Activated naive CD8-positive, alpha-beta T cell treated with anti-CD3 and anti-CD28 coated beads, Interleukin-2, amount 10 ng/mL, durations not matched to agents 7 days and 5 days (primary cell): Measurements from ENCODE around the gene DCAF4. TPM values are rescaled to one million over a fixed set of nuclear protein-coding genes. Genes with fewer than 3 reads are reported as not detected.

ENCODE experiments used
- ATAC-seq: fragments of 150-1000 bp; cut with Tn5 transposase; one replicate; pipeline ENCODE4 v1.10.0; 2021; ENCODE audit warnings: low read depth, moderate library complexity
- POLR2A ChIA-PET: fragments of 350-600 bp; sonication (Branson Sonifier 250); formaldehyde crosslinking; loops from one replicate; lab custom pipeline; 2021; ENCODE audit warnings: antibody characterized with exemption; lab: Charles Lee
- DNase-seq: peaks from one replicate; pipeline ENCODE4 v3.0.0; 2021
- H3K27ac Mint-ChIP-seq: one replicate; pipeline ENCODE4 v1.8.0; 2022; ENCODE audit warnings: mild to moderate bottlenecking, mixed read lengths
- H3K27me3 Mint-ChIP-seq: one replicate; pipeline ENCODE4 v1.8.0; 2022; ENCODE audit warnings: mild to moderate bottlenecking, moderate library complexity, mixed read lengths
- H3K36me3 Mint-ChIP-seq: one replicate; pipeline ENCODE4 v1.8.0; 2021; ENCODE audit warnings: mild to moderate bottlenecking, mixed read lengths
- H3K4me1 Mint-ChIP-seq: one replicate; pipeline ENCODE4 v1.8.0; 2021; ENCODE audit warnings: mixed read lengths
- H3K4me3 Mint-ChIP-seq: one replicate; pipeline ENCODE4 v1.8.0; 2022; ENCODE audit warnings: mild to moderate bottlenecking, moderate library complexity, mixed read lengths
- H3K9me3 Mint-ChIP-seq: one replicate; pipeline ENCODE4 v1.8.0; 2021; ENCODE audit warnings: mixed read lengths
- total RNA-seq, 2 experiments: library from RNA; stranded (reverse); gene quantifications; one replicate each; pipeline ENCODE4 v1.2.3, GENCODE V29; 2021

The DCAF4 gene
- total RNA-seq, 2 experiments from 2014 or later: 18.3 to 24.6 TPM

- Mint-ChIP-seq H3K36me3 (no peaks in the 10 kb centered on the region), H3K4me1 (peaks cover 8% of the 10 kb centered on the region), H3K9me3 (no peaks in the 10 kb centered on the region), H3K27me3 (peaks cover 30% of the 10 kb centered on the region), H3K4me3 (peak overlapping the region; percentile 99), H3K27ac (no peak overlapping the region)
- ATAC-seq (no peak), DNase-seq (no peak)
- POLR2A ChIA-PET: interaction anchor here (0.6 kb wide), 1 partner anchor 421 kb away, joined by 7 read pairs; no protein-coding TSS in a partner anchor
These were observed 999 bp upstream of the DCAF4 start for GRCh38 chr14:72925171-72925759.

GRCh38 chr14:72925815-72926291 is 411 bp upstream of the DCAF4 start:
- Mint-ChIP-seq H3K27ac (peak overlapping the region; percentile 99), H3K4me3 (peak overlapping the region; percentile 99), H3K4me1 (peaks cover 8% of the 10 kb centered on the region), H3K36me3 (no peaks in the 10 kb centered on the region), H3K9me3 (no peaks in the 10 kb centered on the region), H3K27me3 (peaks cover 27% of the 10 kb centered on the region)
- DNase-seq: no peak
- ATAC-seq: no peak
- POLR2A ChIA-PET: interaction anchor here (0.6 kb wide), 1 partner anchor 421 kb away, joined by 7 read pairs; no protein-coding TSS in a partner anchor

DNA sequence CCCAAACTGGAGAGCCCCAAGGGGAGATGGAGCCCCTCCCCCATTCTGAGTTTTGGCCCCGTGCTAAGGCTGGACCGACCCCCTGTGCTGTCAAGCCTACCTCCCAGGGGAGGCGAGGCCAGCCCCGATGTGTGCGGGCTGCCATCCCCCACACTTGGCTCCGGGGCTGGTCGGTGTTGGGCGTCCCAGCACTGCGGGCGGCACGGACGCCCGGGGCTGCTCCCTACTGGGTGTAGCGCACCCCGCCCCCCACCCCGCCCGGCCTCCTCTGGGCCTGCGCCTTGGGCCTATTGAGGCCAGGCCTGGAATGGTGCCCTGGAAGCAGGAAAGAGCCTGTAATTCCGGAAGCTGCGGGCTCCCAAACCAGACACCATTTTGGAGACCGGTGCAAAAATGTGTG is 2.6 kb downstream of the DCAF4 start:
- POLR2A ChIA-PET: no interaction called here
- H3K36me3 Mint-ChIP-seq: no peaks in the 10 kb centered on the region

DNA sequence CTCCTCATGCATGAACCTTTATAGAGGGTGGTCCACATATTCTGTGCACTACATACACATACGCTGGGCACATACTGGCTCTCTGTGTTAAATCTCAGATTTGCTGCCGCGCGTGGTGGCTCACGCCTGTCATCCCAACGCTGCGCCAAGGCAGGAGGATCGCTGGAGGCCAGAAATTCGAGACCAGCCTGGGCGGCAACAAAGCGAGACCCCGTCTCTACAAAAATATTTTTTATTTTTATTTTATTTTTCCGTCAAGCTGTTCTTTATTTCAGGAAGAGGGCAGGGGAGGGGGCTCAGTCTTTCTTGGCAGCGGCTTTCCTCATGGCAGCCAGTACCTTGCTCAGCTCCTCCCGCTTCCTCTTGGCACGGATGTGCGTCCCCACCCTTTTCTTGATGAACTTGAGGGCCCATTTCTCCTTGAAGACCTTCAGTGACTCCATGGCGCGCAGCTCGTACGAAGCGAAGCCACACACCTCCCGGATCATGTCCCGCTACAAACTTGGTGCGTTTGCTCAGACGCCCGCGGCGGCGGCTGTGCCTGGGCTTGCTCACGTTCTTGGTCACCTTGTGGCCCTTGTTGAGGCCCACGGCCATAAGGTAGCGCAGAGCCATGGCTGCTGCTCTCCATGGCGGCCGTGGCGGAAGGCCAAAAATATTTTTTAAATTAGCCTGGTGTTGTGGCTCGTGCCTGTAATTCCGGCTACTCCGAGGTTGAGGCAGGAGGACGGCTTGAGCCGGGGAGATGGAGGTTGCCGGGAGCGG is 3.2 kb downstream of the DCAF4 start:
- POLR2A ChIA-PET: no interaction called here
- Mint-ChIP-seq H3K27me3 (no peaks in the 10 kb centered on the region), H3K4me3 (no peak overlapping the region), H3K4me1 (peaks cover 12% of the 10 kb centered on the region), H3K27ac (no peak overlapping the region), H3K9me3 (no peaks in the 10 kb centered on the region), H3K36me3 (no peaks in the 10 kb centered on the region)
- no peak for DNase-seq
- no peak for ATAC-seq

More for the DNA sequence above, 2.6 kb downstream of the DCAF4 start:
- Mint-ChIP-seq H3K27me3 (peaks cover 5% of the 10 kb centered on the region), H3K4me1 (peaks cover 12% of the 10 kb centered on the region), H3K9me3 (no peaks in the 10 kb centered on the region), H3K27ac (no peak overlapping the region), H3K4me3 (no peak overlapping the region)
- ATAC-seq (no peak), DNase-seq (no peak)

DNA sequence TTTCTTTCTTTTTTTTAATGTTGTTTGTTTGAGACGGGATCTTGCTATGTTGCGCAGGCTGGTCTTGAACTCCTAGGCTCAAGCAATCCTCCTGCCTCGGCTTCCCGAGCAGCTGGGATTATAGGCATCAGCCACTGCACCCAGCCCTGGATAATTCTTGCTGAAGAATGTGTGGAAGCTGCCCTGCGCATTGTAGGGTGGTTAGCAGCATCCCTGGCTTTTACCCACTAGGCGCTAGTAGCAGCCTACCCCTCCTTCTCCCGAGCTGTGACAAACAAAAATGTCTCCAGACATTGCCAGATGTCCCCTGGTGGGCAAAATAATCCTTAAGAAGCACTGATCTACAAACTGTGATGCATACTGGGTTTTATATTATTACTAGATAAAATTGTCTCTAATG is 6.6 kb downstream of the DCAF4 start:
- POLR2A ChIA-PET: no interaction called here

GRCh38 chr14:72939630-72940029 is 13.4 kb downstream of the DCAF4 start:
- Mint-ChIP-seq H3K27me3 (no peaks in the 10 kb centered on the region), H3K4me3 (no peak overlapping the region), H3K9me3 (no peaks in the 10 kb centered on the region), H3K27ac (no peak overlapping the region), H3K4me1 (peaks cover 21% of the 10 kb centered on the region), H3K36me3 (peaks cover 26% of the 10 kb centered on the region)
- DNase-seq: no peak
- no peak for ATAC-seq
- POLR2A ChIA-PET: no interaction called here

More for the DNA sequence above, 6.6 kb downstream of the DCAF4 start:
- Mint-ChIP-seq H3K9me3 (no peaks in the 10 kb centered on the region), H3K4me1 (peaks cover 21% of the 10 kb centered on the region), H3K27me3 (no peaks in the 10 kb centered on the region), H3K36me3 (peaks cover 10% of the 10 kb centered on the region), H3K27ac (no peak overlapping the region), H3K4me3 (no peak overlapping the region)
- DNase-seq (no peak), ATAC-seq (no peak)

- POLR2A ChIA-PET: interaction anchor here (0.6 kb wide), 2 partner anchors 27 to 629 kb away, joined by 3 read pairs; no protein-coding TSS in a partner anchor
- DNase-seq (no peak), ATAC-seq (no peak)
- Mint-ChIP-seq H3K27me3 (no peaks in the 10 kb centered on the region), H3K4me1 (peaks cover 19% of the 10 kb centered on the region), H3K27ac (no peak overlapping the region), H3K4me3 (no peak overlapping the region), H3K9me3 (no peaks in the 10 kb centered on the region), H3K36me3 (peaks cover 28% of the 10 kb centered on the region)
These were observed 15.2 kb downstream of the DCAF4 start for GRCh38 chr14:72941286-72941985.

DNA sequence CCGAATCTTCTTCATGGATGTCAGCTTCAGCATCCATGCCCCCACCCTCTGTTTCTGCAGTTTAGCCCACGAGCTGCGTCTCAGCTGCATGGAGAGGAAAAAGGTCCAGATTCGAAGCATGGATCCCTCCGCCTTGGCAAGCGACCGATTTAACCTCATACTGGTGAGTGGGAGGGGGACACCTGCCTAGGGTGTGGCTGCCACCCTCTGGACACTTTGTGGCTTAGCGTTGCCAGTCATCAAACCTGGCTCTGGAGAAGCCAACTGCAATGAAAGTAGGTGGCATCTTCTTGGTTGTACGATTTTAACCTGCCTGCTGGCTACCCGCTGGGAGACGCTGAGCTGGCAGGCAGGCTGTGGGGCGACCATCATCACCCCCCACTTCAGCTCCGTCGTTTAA is 16.7 kb downstream of the DCAF4 start:
- Mint-ChIP-seq H3K36me3 (peaks cover 18% of the 10 kb centered on the region), H3K4me1 (peaks cover 13% of the 10 kb centered on the region), H3K27ac (no peak overlapping the region), H3K4me3 (no peak overlapping the region), H3K27me3 (no peaks in the 10 kb centered on the region), H3K9me3 (no peaks in the 10 kb centered on the region)
- POLR2A ChIA-PET: no interaction called here
- no peak for DNase-seq
- no peak for ATAC-seq

- POLR2A ChIA-PET: no interaction called here
- Mint-ChIP-seq H3K27ac (no peak overlapping the region), H3K27me3 (no peaks in the 10 kb centered on the region), H3K36me3 (peaks cover 13% of the 10 kb centered on the region), H3K4me3 (no peak overlapping the region), H3K4me1 (peaks cover 15% of the 10 kb centered on the region), H3K9me3 (no peaks in the 10 kb centered on the region)
- no peak for ATAC-seq
- no peak for DNase-seq
These were observed 17.7 kb downstream of the DCAF4 start for GRCh38 chr14:72943876-72944430.

GRCh38 chr14:72945356-72946027 is 19.2 kb downstream of the DCAF4 start:
- Mint-ChIP-seq H3K4me3 (no peak overlapping the region), H3K27me3 (no peaks in the 10 kb centered on the region), H3K27ac (no peak overlapping the region), H3K36me3 (peaks cover 6% of the 10 kb centered on the region), H3K9me3 (no peaks in the 10 kb centered on the region), H3K4me1 (peaks cover 13% of the 10 kb centered on the region)
- ATAC-seq: no peak
- POLR2A ChIA-PET: no interaction called here
- no peak for DNase-seq

DNA sequence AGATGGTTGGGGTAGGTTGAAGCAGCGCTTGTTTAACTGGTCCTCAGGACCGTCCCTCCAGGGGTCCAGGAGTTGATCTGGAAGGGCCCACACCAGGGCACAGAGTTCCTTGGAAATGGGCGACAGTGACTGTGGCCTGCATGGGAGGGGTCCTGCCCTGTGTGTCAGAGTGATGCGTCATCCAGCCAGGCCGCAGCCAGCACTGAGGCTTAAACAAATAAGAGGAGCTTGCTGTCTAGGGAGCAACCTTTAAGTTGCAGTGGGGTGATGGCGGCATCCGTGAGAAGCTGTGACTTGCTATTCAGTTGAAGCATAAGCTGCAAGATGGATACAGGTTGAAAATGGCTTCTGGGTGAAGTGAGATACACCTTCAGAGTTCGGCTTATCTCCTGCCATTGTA is 20.2 kb downstream of the DCAF4 start:
- H3K36me3 Mint-ChIP-seq: peaks cover 6% of the 10 kb centered on the region
- H3K27me3 Mint-ChIP-seq: no peaks in the 10 kb centered on the region
- no peak for ATAC-seq
- H3K4me1 Mint-ChIP-seq: peaks cover 13% of the 10 kb centered on the region
- H3K4me3 Mint-ChIP-seq: no peak overlapping the region
- H3K9me3 Mint-ChIP-seq: no peaks in the 10 kb centered on the region
- POLR2A ChIA-PET: interaction anchor here (0.5 kb wide), 1 partner anchor 18 kb away, joined by 7 read pairs; no protein-coding TSS in a partner anchor
- DNase-seq: no peak
- no peak overlapping the region for H3K27ac Mint-ChIP-seq

GRCh38 chr14:72947366-72948160 is 21.3 kb downstream of the DCAF4 start:
- Mint-ChIP-seq H3K4me1 (peaks cover 13% of the 10 kb centered on the region), H3K9me3 (no peaks in the 10 kb centered on the region), H3K27ac (no peak overlapping the region), H3K4me3 (no peak overlapping the region), H3K36me3 (peaks cover 12% of the 10 kb centered on the region), H3K27me3 (no peaks in the 10 kb centered on the region)
- POLR2A ChIA-PET: no interaction called here
- DNase-seq: no peak
- ATAC-seq: peak; percentile 26
